ENCODE results near the gene MAP7D2.
"Not testable (repeated sequence)": the region's sequence is repeated elsewhere in the genome, so short reads cannot be mapped to it uniquely, and the experiment has no call there.

MAP7D2 gene

GRCh38 chrX:20116577-20117240, at the start of gene MAP7D2:
MAP7D2 (minus strand) TSS chrX:20116907; CDS start chrX:20116879, 28 bp downstream.
- no peak for DNase-seq

GRCh38 chrX:20162516-20162915, 45.8 kb upstream of the MAP7D2 start:
- DNase-seq, result not testable (repeated sequence)

GRCh38 chrX:20159797-20160385, 43.2 kb upstream of the MAP7D2 start:
- DNase-seq, result no peak

- no peak for DNase-seq
Measured at GRCh38 chrX:20151689-20152088, 35.0 kb upstream of the MAP7D2 start.

- no peak for DNase-seq
Measured at GRCh38 chrX:20149326-20149725, 32.6 kb upstream of the MAP7D2 start.

- DNase-seq, result no peak
Measured at GRCh38 chrX:20147561-20147960, 30.9 kb upstream of the MAP7D2 start.

GRCh38 chrX:20144491-20144890, 27.8 kb upstream of the MAP7D2 start:
- no peak for DNase-seq

GRCh38 chrX:20143561-20143960, 26.9 kb upstream of the MAP7D2 start:
- no peak for DNase-seq

- no peak for DNase-seq
Measured at GRCh38 chrX:20143111-20143510, 26.4 kb upstream of the MAP7D2 start.

- DNase-seq, result peak; percentile 98
Measured at GRCh38 chrX:20141281-20142220, 24.8 kb upstream of the MAP7D2 start, which contains the start of gene EIF1AX. EIF1AX (minus strand) TSS chrX:20141838; CDS start chrX:20141640, 198 bp downstream.

GRCh38 chrX:20140420-20140819, 23.7 kb upstream of the MAP7D2 start:
- DNase-seq, result no peak

GRCh38 chrX:20139966-20140365, 23.3 kb upstream of the MAP7D2 start:
- DNase-seq, result no peak

GRCh38 chrX:20135944-20136343, 19.2 kb upstream of the MAP7D2 start:
- no peak for DNase-seq

- no peak for DNase-seq
Measured at GRCh38 chrX:20132666-20133065, 16.0 kb upstream of the MAP7D2 start.

GRCh38 chrX:20130357-20130756, 13.7 kb upstream of the MAP7D2 start:
- no peak for DNase-seq

GRCh38 chrX:20129547-20129946, 12.8 kb upstream of the MAP7D2 start:
- DNase-seq, result no peak

- no peak for DNase-seq
Measured at GRCh38 chrX:20128670-20129069, 12.0 kb upstream of the MAP7D2 start.

- not testable (repeated sequence) for DNase-seq
Measured at GRCh38 chrX:20127440-20127839, 10.7 kb upstream of the MAP7D2 start.

GRCh38 chrX:20126833-20127232, 10.1 kb upstream of the MAP7D2 start:
- not testable (repeated sequence) for DNase-seq

- no peak for DNase-seq
Measured at GRCh38 chrX:20124964-20125363, 8.3 kb upstream of the MAP7D2 start.

GRCh38 chrX:20118065-20118824, 1.5 kb upstream of the MAP7D2 start:
- no peak for DNase-seq

- no peak for DNase-seq
Measured at GRCh38 chrX:20116087-20116576, 575 bp downstream of the MAP7D2 start.

Data from activated CD8-positive, alpha-beta memory T cell treated with anti-CD3 and anti-CD28 coated beads, Interleukin-2, amount 50 U/mL, for 4 hours (primary cell).